NCI-H128 (cell line): Measurements from ENCODE around the gene DDX52.
"Not testable (repeated sequence)": the region's sequence is repeated elsewhere in the genome, so short reads cannot be mapped to it uniquely, and the experiment has no call there.

ENCODE experiments used
- DNase-seq: peaks from one replicate; lab custom pipeline; 2025; ENCODE audit not compliant: unreplicated experiment; lab: John Stamatoyannopoulos, UW

Gene DDX52, protein sequence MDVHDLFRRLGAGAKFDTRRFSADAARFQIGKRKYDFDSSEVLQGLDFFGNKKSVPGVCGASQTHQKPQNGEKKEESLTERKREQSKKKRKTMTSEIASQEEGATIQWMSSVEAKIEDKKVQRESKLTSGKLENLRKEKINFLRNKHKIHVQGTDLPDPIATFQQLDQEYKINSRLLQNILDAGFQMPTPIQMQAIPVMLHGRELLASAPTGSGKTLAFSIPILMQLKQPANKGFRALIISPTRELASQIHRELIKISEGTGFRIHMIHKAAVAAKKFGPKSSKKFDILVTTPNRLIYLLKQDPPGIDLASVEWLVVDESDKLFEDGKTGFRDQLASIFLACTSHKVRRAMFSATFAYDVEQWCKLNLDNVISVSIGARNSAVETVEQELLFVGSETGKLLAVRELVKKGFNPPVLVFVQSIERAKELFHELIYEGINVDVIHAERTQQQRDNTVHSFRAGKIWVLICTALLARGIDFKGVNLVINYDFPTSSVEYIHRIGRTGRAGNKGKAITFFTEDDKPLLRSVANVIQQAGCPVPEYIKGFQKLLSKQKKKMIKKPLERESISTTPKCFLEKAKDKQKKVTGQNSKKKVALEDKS

DNA sequence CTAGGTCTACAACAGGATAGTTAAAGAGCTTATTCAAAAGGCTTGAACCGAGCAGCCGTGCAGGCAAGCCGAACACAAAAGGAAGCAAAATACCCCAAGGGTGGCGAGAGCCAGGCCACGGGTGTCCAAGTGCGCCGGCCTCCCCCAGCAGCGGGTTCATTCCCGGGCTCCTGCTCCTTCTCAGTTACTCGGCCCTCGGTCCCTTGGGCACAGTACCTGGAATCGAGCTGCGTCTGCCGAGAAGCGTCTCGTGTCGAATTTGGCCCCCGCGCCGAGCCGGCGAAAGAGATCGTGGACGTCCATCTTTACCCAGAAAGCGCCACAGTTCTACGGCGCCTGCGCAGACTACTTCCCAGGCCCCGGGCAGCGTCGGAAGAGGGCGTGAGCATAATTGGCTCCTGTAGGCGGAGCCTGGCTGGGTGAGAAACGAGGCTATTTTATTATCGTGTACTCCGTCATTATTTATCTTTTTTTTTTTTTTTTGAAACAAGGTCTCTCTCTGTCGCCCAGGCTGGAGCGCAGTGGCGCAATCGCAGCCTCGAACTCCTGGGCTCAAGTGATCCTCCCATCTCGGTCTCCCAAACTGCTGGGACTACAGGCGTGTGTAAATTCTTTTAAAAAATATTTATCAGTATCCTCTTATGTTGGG is at the start of gene DDX52:
Gene DDX52, minus strand, starts transcription at position 329 of the 649 bp plus-strand sequence. Its CDS starts 26 bp downstream, at position 303.
- peak; percentile 75 for DNase-seq

DNA sequence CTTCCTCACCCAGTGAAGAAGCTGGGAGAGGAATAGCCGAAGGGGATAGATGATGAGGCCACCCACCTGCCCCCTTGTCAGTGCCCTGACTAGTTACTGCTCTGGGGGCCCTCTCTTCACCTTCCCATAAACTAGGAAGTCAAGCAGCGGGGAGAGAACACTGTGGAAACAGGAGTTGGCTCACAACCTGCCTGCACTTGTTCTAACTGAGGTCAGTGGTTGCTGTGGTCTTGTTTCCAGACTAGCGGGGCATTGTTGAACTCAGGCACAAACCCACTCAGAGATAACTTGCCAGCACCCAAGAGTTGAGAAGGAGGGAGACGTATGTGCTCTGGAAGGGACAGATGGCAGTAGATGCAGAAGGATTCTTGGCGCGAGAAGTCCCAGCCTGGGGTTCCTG is 48.6 kb upstream of the DDX52 start:
- no peak for DNase-seq

DNA sequence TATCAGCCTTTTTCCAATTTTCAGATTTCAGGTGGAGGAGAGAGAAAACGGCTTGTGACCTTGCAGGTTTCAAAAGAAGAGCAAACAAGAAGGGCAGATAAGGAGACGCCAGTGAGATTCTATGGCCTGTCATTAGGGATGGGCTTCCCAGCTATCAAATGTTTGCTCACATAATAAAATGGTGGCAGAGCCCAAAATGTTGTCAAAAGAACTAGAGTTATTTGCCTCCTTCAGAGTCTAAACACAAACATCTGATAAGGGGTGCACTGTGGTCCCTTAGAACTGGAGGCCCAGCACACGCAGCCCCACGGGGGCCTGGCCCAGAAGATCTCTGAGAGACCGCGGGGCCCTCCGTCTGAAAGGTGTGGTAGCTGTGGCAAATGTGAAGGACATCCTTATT is 46.1 kb upstream of the DDX52 start:
- DNase-seq = no peak

DNA sequence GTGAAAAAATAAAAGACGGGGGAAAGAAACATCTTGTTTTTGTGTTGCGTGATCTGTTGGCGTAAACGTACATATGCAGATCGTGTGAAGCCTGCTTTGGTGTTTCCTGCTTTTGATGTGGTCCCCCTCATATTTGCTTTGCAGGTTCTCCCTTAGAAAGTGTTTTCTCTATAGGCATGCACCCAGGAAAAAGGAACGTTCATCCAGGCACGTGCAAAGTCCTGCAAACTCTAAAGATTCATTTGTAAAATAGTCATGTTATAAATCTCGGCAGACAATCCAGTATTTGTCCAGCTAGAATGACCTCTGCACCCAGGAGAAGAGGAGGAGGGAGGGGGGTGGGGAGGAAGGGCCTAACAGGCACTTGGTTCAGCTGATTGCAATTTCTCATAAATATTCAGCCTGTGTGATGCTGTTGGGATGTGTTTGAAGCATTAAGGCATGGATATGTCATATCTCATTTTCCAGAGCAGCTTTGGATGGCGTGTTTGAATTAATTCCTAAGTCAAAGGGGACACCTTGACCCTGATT is 40.3 kb upstream of the DDX52 start:
- DNase-seq = no peak

DNA sequence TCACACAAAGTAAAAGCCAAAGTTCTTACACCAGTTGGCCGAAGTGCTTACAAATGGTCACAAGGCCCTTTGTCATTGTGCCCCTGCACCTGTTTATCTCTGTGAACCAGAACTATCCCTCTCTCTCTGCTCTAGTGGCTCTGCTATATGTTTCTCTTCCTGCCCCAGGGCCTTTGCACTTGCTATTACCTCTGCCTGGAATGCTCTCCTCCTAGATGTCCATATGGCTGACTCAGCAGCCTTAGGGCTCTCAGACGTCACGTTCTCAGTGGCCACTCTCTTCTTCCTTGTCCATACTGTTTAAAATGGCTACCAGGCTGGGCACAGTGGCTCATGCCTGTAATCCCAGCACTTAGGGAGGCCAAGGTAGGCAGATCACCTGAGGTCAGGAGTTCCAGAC is 38.8 kb upstream of the DDX52 start:
- no peak for DNase-seq

DNA sequence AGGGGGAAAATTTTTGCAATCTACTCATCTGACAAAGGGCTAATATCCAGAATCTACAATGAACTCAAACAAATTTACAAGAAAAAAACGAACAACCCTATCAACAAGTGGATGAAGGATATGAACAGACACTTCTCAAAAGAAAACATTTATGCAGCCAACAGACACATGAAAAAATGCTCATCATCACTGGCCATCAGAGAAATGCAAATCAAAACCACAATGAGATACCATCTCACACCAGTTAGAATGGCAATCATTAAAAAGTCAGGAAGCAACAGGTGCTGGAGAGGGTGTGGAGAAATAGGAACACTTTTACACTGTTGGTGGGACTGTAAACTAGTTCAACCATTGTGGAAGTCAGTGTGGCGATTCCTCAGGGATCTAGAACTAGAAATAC is 36.7 kb upstream of the DDX52 start:
- not testable (repeated sequence) for DNase-seq

DNA sequence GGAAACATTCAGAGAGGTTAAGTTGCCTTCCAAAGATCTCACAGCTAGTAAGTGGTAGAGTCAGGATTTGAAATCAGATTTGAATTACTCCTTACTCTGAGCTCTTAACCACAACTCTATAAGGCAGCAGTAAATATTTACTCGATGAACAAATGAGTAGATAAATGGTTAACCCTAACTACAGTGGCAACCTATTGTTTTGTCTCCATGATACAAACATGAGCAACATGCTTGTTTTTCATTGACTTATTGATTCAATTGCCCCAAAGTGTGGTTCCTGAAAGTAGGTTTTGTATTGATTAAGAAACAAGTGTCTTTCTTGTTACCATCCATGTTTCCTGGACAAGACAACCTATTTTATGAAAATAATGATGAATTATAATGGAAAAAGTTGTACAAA is 34.8 kb upstream of the DDX52 start:
- DNase-seq = no peak

DNA sequence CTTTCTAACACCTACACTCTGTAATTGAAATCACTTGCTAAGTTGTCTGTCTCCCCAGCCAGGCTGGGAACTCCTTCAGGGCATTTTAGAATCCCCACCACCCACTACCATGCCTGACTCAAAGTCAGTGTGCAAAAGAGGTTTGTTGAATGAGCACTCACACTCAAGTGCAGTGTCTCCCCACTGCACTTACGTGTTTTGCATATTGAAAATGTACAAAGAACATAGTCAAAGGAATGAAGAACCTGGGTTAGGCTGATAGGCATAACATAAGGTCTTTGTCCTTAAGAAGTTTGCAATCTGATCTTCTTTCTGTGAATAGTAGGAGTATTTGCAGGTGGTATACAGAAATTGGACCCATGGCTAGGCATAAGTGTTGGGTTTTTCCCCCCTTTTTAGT is 33.8 kb upstream of the DDX52 start:
- DNase-seq = no peak

DNA sequence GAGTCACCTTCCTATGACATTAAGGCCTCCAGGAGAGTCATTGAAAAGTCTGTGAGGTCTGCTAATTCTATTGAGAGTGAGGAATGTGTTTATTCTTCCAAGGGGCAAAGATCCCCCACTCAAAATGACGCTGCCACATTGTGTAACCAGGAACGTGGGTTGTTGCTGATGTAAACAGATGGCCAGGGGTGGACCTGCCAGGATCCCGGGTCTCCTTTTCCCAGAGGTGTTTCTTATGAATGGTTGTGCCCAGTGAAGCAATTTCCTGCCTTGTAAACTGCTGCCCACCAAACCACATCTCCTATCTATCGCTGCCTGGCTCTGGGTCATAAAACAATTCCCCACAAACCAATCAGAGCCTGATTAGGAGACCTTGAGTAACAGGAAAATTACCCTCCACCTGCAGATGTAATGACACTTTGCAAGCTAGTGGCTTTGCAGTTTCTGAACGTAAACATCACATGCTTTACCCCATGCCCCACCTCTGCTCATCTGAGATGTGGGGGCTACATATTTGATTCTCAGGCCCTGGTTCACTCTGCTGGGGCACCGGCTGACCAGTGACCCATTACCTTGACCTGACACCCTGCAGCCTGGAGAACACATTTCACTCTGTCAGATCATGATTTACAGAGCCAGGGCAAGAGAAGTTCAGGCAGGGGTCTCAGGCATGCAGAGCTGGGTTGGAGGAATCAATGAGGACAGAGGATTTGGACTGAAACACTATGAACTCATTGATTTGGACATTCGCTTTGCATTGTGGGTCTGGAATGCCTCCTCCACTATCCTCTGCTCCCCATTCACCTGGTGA is 33.1 kb upstream of the DDX52 start:
- DNase-seq = no peak

DNA sequence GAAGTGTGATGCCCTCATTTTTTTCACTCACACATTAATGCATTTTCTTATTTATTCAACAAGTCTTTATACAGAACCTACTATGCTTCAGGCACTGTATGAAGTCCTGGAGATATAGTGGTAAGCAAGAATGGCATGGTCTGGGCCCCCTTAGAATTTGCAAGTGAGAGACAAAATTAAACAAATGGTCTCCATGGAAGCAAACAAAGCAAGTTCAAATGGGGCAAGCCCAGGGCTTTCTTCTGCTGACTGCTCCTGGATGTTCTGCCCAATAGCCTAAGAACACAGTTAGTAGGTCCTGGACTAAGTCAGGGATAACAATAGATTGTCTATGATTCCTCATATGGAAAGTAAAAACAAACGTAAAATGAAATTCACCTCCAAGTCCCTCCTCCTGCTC is 31.3 kb upstream of the DDX52 start:
- DNase-seq = no peak

DNA sequence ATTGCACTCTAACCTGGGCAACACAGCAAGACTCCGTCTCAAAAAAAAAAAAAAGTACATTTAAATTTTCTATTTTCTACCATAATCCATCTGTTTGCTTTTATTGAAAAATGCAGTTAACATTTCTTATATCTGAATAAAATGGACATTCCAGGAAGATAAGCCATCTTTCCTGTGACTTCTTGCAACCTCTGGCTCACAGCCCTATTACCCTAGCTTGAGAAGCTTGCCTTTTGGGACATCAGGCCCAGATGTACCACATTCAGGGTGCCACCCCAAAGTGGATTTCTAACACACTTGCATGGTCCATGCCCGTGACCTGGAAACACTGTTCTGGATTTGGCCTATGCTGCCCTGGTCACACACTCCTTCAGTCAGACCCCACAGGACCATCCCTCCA is 30.1 kb upstream of the DDX52 start:
- no peak for DNase-seq

DNA sequence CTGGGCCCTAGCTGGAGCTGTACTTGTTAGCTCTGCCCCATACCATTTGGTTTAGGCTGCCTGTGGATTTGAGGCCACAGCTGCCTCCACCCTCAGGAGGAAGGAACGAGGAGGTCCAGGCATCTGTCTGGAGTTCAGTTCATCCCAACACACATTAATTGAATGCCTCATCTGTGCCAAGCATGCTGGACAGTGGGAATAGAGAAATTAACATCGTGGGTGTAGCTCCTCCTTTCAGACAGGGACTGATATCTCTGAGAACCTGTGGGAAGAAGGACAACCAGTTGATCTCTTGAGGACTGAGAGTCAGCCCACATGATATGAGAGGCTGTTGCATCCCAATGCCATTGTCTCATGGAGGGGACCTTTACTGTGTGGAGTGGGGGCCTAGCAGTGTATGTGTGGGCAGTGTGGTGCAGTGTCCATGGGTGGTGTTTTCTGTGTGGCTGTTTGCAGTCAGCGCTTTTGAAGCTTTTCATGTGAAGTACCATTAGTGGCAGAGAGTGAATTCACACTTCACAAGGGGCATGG is 29.4 kb upstream of the DDX52 start:
- DNase-seq = no peak

DNA sequence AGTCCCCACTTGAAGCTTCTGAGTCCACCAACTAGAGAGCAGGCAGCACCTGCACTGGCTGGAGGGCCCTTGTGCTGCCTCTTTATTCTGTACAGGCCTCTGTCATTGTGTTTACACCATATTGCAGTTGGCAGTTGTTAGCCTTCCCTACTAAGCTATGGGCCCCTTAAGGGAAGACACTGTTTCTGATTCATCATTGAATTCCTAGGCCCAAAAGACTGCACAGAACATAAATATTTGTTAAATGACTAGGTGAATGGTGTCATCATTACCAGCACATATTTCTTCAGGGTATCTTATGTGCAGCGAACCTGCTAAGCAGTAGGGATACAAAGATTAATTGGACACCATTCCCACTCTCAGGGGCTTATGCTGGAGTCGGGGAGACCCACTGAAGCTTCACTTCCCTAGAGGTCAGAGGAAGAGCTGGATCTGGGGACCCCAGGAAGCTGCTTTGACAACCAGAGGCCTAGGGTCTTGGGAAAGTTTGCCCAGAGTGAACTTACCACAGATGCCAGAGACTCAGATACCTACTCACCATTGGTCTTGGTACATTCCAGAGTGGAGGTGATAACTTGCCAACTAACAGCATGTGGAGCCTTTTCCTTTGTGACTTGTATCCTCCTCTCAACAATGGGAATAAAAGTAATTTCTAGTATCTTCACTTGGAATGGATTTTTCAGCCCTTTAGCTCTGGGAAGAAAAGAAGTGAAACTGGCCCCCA is 28.7 kb upstream of the DDX52 start:
- DNase-seq = no peak

DNA sequence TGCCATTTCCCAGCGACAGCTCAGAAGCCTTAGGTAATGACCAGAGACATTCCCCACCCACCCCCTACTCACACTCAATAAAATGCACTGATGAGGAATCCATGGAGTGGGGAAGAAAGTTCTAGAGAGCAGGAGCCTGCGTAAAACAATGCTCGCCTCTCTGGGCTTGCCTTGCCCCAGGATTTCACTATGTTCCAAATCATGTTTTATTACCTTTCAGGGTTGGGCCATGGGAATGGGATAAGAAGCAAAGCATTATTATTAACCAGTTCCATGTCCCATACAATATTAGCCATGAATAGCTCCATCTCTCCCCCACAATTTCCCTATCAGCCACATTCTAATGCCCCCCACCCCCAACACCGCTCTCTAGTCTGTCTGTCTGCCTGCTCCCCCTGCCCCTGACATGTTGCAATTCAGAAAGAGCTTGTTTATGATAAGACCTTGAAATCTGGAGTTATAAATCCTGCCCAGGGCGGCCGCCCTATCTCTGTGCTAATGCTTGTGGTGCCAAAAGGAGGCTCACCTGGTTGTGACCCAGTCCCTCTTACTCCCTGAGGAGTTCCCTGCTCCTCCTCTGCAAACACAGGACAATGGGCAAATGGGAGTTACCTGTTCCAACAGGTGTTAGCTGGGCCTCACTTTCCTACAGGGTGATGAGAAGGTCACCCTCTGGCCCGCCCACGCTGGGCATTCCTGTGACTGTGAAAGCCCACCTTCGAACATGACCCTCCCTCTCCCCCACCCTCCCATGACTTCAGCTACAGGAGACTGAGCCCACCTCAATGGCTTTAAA is 28.0 kb upstream of the DDX52 start:
- no peak for DNase-seq

DNA sequence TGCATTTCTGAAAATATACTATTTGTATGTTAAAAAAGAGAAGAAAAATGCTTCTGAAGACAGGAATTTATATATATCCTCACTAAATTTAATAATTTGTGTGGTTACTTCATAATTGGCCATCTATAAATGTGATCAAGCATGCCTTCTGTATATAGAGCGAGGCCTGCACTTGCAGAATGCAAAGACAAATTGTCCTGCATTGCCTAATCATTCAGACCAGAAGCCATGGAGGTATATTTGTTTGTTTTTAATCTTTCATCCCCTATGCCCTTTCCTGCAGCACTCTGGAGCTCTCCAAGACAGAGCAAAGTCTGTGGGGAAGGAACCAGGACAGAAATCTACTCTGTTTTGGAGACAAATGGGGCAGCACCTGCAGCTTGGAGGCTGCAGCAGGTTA is 23.8 kb upstream of the DDX52 start:
- DNase-seq = no peak

DNA sequence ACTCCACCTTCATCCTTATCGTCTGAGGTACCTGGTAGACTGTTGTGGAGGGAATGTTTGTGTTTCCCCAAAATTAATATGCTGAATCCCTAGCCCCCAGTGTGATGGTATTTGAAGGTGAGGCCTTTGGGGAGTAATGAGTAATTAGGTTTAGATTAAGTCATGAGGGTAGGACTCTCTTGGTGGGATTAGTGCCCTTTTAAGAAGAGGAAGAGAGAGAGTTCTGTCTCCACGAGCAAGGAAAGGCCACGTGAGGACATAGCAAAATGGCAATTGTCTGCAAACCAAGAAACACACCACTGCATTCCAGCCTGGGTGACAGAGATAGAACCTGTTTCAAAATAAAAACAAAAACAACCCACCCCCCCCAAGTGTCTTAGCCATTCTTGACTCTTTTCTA is 21.0 kb upstream of the DDX52 start:
- no peak for DNase-seq

DNA sequence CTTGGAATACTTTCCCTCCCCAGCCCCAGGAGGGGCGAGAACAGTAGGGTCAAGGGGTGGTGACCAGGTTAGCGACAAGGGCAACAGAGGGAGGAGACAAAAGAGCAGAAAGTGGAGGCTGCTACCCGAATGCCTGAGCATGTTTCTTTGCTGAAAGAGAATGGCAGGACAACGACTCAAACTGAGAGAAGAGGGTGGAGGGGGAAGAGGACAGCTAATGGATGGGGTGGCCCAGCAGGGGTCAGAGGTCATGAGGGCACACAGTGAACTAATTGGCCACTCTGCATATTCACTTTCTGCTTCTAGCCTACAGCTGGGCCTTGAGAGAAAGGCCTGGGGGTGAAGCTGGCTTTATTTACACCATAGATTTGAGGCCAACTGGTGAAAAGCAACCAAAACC is 19.1 kb upstream of the DDX52 start:
- DNase-seq = no peak

DNA sequence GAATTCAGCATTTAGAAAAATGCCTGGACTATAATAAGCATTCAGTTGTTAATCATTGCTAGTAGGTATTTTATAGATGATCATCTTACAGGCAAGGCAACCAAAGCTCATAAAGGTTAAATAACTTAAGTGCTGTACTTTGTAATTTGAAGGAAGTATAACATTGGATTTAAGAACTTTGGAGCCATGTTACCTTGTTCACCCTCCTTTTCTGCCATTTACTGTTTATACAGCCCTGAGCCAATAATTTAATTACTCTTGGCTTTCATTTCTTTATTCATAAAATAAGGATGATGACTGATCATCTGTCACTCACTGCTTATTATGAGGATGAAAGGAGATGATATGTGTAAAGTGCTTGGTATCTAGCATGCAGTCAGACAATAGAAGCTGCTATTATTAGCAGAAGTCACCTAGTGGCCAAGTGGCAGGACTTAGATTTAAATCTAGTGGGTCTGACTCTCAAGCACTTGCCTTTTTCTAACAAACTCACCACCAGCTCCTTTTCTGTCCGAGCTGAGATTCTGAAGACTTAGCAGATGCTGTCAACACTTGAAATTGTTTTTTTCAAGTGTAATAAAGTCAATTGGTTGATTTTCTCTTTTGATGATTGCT is 18.3 kb upstream of the DDX52 start:
- no peak for DNase-seq

DNA sequence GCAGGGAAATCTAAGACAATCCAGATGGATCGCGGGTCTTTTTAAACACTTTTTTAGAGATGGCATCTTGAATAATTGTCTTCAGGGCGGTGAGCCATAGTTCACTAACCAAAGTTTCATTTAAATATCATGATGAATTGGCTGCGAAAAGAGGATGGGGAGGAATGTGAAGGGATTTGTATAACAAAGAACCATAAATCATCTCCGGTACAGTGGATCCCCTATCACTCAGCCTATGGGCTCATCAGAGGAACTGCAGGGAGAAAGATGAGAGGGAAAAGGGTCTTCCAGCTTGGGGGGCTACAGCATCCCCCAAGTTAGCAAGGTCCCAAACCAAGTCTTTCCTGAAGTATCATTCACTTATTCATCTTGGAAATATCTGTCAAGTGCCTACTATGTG is 16.7 kb upstream of the DDX52 start:
- DNase-seq = no peak
